HCT116 (cell line): ENCODE data around the gene OR1S2. TPM values are rescaled to one million over a fixed set of nuclear protein-coding genes. Genes with fewer than 3 reads are reported as not detected.

ENCODE experiments used
- total RNA-seq: library from RNA; stranded (reverse); gene quantifications from one replicate; pipeline ENCODE4 v1.2.1, GENCODE V29; 2021; ENCODE audit not compliant: unreplicated experiment

The OR1S2 gene
- total RNA-seq, 1 experiment from 2014 or later: not detected

Other genes with a start within 250 kb of the OR1S2 start
- not detected for gene OR9Q1, start 180.3 kb downstream of the OR1S2 start, total RNA-seq
- gene OR6Q1, start 173.2 kb downstream of the OR1S2 start, total RNA-seq: not detected
- gene OR9I1, start 78.6 kb downstream of the OR1S2 start, total RNA-seq: not detected
- gene OR9Q2, start 15.1 kb downstream of the OR1S2 start, total RNA-seq: not detected
- gene OR1S1, start 8.6 kb upstream of the OR1S2 start, total RNA-seq: not detected
- gene OR10Q1, start 24.8 kb upstream of the OR1S2 start, total RNA-seq: not detected
- gene OR10W1, start 64.1 kb upstream of the OR1S2 start, total RNA-seq: not detected
- gene OR5B17, start 154.9 kb upstream of the OR1S2 start, total RNA-seq: not detected
- not detected for gene OR5B3, start 202.7 kb upstream of the OR1S2 start, total RNA-seq
- not detected for gene OR5B2, start 224.0 kb upstream of the OR1S2 start, total RNA-seq
- not detected for gene OR5B12, start 238.1 kb upstream of the OR1S2 start, total RNA-seq